GM10266 (cell line): Measurements from ENCODE around the gene NCF2.

Source experiments
- DNase-seq: peaks from one replicate; pipeline ENCODE4 v3.0.0; 2012; ENCODE audit errors: extremely low spot score
- CTCF ChIP-seq: IDR thresholded peaks from 2 replicates; pipeline ENCODE4 v1.5.1; 2012; ENCODE audit warnings: mild to moderate bottlenecking, low read depth; ENCODE audit not compliant: control insufficient read depth, insufficient read depth; ENCODE audit errors: missing control alignments

Gene NCF2

GRCh38 chr1:183585038-183585437 is 5.2 kb downstream of the NCF2 start:
- no peak for TF ChIP-seq CTCF
- DNase-seq = no peak

- TF ChIP-seq CTCF = no peak
- DNase-seq = no peak
Measured at GRCh38 chr1:183584147-183584546, 6.1 kb downstream of the NCF2 start.

GRCh38 chr1:183583466-183583865 is 6.8 kb downstream of the NCF2 start:
- no peak for DNase-seq
- no peak for TF ChIP-seq CTCF

DNA sequence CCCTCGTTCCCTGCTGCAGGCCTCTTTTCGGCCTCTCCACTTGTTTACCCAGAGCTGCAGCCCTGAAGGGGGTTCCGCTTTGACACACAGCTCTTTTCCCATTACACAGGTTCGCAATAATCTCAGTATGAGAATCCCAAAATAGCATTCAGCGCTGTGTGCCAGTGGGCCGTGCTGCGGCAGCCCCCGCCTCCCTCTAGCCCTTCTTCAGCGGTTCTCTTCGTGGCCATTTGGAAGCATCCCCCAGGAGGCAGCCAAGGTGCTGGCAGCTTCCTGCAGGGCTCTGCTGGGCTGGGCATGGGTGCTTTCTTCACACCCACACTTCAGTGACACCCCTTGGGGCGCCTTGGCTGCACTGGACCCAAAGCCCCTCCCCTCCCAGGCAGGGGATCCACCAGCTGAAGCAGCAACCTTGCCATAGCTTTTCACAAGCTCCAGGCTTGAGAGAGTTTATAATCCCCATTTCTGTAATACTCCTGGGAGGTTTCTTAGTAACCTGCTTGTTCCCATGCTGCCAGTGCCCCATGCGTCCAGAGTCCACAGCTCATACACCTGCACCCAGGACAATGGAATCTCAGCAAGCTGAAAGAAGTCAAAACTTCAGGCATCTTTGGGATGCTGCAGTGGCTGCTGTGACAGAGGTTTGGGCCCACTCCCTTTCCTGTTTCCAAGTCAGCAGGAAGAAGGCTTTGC is 8.1 kb downstream of the NCF2 start:
- no peak for TF ChIP-seq CTCF

DNA sequence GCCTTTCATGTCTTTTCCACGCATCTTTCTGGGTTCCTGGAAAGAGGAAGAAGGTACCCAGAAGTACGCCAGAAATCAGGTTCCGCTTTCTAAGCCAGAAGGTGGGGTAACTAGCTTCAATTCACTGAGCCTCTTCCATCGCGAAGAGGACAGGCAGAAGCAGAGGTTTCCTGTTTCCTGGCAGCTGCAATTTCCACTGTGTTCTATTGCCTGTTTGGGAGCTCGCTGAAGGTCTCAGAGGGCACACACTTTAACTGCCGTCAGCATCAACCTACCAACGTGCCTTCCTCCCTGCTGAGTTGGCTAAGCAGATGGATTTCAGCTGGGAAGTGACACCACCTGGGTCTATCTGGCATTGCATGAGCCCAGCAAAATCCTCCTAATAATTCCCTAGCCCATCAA is 10.0 kb downstream of the NCF2 start:
- DNase-seq = no peak
- TF ChIP-seq CTCF = peak; percentile 25

More for the DNA sequence above, 8.1 kb downstream of the NCF2 start:
- no peak for DNase-seq

- DNase-seq = no peak
- TF ChIP-seq CTCF = no peak
Measured at GRCh38 chr1:183578856-183579255, 11.4 kb downstream of the NCF2 start.

- no peak for DNase-seq
- no peak for TF ChIP-seq CTCF
Measured at GRCh38 chr1:183577897-183578465, 12.3 kb downstream of the NCF2 start.
